Endometrium (tissue), 2 donors: Measurements from ENCODE around the gene TSPAN15.
"Not testable (repeated sequence)": the region's sequence is repeated elsewhere in the genome, so short reads cannot be mapped to it uniquely, and the experiment has no call there.

Experiments used
- FAIRE-seq: peaks from 2 replicates; lab custom pipeline; 2012; peaks lifted over from hg19 to GRCh38; lab: Jason Lieb, UNC
- donor health status: control.
- donor health status: control.

Gene TSPAN15

GRCh38 chr10:69446650-69447151 is 4.6 kb upstream of the TSPAN15 start:
- FAIRE-seq: no peak

GRCh38 chr10:69449841-69450240 is 1.4 kb upstream of the TSPAN15 start:
- no peak for FAIRE-seq

- not testable (repeated sequence) for FAIRE-seq
These were observed 870 bp upstream of the TSPAN15 start for GRCh38 chr10:69450395-69450794.

- FAIRE-seq: no peak
These were observed 553 bp downstream of the TSPAN15 start for GRCh38 chr10:69451784-69452251.

GRCh38 chr10:69452676-69453415 is 1.6 kb downstream of the TSPAN15 start:
- no peak for FAIRE-seq

GRCh38 chr10:69453795-69454194 is 2.5 kb downstream of the TSPAN15 start:
- no peak for FAIRE-seq

- no peak for FAIRE-seq
These were observed 3.9 kb downstream of the TSPAN15 start for GRCh38 chr10:69455006-69455763.

GRCh38 chr10:69456880-69457693 is 5.8 kb downstream of the TSPAN15 start:
- FAIRE-seq: no peak

- no peak for FAIRE-seq
These were observed 6.5 kb downstream of the TSPAN15 start for GRCh38 chr10:69457771-69458237.

GRCh38 chr10:69458430-69459100 is 7.3 kb downstream of the TSPAN15 start:
- FAIRE-seq: no peak

- no peak for FAIRE-seq
These were observed 8.0 kb downstream of the TSPAN15 start for GRCh38 chr10:69459101-69459790.

- FAIRE-seq: no peak
These were observed 8.8 kb downstream of the TSPAN15 start for GRCh38 chr10:69459893-69460575.

- no peak for FAIRE-seq
These were observed 9.4 kb downstream of the TSPAN15 start for GRCh38 chr10:69460576-69461242.

- no peak for FAIRE-seq
These were observed 10.2 kb downstream of the TSPAN15 start for GRCh38 chr10:69461243-69462025.

- FAIRE-seq: no peak
These were observed 12.6 kb downstream of the TSPAN15 start for GRCh38 chr10:69463886-69464285.

- no peak for FAIRE-seq
These were observed 13.1 kb downstream of the TSPAN15 start for GRCh38 chr10:69464401-69464800.

GRCh38 chr10:69464801-69465401 is 13.6 kb downstream of the TSPAN15 start:
- no peak for FAIRE-seq

GRCh38 chr10:69465457-69466157 is 14.3 kb downstream of the TSPAN15 start:
- no peak for FAIRE-seq
